GM13976 (cell line): ENCODE data around the gene NLRX1.
"Not testable (repeated sequence)": the region's sequence is repeated elsewhere in the genome, so short reads cannot be mapped to it uniquely, and the experiment has no call there.

Experiments
- DNase-seq: peaks from one replicate; pipeline ENCODE4 v3.0.0; 2012; ENCODE audit warnings: low spot score
- in situ Hi-C: fragments of 300-500 bp; cut with MboI; formaldehyde crosslinking; loops from one replicate; pipeline ENCODE4 v1.12.0; 2022; ENCODE audit warnings: low sequenced_read_pairs, mixed read lengths, inconsistent platforms; ENCODE audit not compliant: unreplicated experiment
- TF ChIP-seq, protein P1 (sequence below): IDR thresholded peaks from 2 replicates; pipeline ENCODE4 v1.5.1; 2012; ENCODE audit warnings: borderline replicate concordance, mild to moderate bottlenecking; ENCODE audit not compliant: insufficient read depth; ENCODE audit errors: extremely low read depth, missing control alignments, control extremely low read depth

Gene NLRX1

DNA sequence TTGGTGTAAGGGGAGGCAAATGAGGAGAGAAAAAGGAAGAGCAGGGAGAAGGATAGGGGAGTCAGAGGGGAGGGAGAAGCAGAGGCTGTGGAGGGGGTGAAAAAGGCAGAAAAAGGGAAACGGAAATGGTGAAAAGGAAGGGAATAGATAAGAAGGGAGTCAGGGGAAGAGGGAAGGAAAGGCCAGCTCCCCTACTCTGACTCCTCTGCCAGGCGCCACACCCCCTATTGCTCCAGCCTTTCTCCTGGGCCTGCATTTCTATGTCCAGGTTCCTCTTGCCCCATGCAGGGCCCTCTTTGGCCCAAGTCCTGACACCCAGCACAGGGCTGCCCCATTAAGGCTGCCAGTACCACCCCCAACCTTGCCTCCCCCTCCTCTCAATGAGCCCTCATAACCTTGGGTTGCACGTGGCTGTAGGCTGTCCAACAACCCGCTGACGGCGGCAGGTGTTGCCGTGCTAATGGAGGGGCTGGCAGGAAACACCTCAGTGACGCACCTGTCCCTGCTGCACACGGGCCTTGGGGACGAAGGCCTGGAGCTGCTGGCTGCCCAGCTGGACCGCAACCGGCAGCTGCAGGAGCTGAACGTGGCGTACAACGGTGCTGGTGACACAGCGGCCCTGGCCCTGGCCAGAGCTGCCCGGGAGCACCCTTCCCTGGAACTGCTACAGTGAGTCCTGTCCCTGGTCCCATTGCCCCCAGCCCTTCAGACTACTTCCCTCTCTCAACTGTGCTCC is 13.3 kb downstream of the NLRX1 start:
- no peak for DNase-seq

DNA sequence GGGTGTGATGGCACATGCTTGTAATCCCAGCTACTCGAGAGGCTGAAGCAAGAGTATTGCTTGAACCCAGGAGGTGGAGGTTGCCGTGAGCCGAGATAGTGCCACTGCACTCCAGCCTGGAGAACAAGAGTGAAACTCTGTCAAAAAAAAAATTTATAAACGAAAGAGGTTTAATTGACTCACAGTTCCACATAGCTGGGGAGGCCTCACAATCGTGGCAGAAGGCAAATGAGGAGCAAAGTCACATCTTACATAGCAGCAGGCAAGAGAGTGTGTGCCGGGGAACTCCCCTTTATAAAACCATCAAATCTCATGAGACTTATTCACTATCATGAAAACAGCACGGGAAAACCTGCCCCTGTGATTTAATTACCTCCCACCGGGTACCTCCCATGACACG is 15.9 kb downstream of the NLRX1 start:
- DNase-seq, in situ Hi-C loops: not testable (repeated sequence)

More for the DNA sequence above, 13.3 kb downstream of the NLRX1 start:
- TF ChIP-seq, protein P1, sequence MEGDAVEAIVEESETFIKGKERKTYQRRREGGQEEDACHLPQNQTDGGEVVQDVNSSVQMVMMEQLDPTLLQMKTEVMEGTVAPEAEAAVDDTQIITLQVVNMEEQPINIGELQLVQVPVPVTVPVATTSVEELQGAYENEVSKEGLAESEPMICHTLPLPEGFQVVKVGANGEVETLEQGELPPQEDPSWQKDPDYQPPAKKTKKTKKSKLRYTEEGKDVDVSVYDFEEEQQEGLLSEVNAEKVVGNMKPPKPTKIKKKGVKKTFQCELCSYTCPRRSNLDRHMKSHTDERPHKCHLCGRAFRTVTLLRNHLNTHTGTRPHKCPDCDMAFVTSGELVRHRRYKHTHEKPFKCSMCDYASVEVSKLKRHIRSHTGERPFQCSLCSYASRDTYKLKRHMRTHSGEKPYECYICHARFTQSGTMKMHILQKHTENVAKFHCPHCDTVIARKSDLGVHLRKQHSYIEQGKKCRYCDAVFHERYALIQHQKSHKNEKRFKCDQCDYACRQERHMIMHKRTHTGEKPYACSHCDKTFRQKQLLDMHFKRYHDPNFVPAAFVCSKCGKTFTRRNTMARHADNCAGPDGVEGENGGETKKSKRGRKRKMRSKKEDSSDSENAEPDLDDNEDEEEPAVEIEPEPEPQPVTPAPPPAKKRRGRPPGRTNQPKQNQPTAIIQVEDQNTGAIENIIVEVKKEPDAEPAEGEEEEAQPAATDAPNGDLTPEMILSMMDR, result no peak
- in situ Hi-C loops, result no loop called here

DNA sequence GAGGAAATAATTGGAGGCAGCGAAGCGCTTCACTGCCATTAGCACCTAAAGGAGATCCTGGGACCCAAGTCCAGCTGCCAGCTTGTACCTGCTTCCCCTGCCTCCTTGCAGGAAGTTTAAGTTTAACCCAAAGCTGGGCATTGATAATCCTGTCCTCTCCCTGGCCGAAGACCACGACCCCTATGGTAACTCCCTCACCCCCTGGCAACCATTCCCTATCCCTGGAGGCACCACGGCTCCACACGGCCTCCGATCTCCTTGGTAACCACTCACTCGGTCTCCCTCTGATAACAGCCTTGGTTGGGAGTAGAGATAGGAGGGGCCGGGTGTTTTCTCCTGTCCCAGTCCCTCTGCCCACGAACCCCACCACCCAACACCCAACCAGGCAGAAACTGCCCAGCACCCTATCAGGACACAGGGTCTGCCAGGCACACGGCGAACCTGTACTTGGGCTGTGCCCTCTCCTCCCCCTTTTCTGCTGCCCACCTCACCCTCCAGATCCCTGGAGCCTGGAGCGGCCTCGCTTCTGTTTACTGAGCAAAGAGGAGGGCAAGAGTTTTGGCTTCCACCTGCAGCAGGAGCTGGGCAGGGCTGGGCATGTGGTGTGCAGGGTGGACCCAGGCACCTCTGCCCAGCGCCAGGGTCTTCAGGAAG is 17.6 kb downstream of the NLRX1 start:
- in situ Hi-C loops, result no loop called here
- no peak for DNase-seq
- TF ChIP-seq, protein P1, result no peak

DNA sequence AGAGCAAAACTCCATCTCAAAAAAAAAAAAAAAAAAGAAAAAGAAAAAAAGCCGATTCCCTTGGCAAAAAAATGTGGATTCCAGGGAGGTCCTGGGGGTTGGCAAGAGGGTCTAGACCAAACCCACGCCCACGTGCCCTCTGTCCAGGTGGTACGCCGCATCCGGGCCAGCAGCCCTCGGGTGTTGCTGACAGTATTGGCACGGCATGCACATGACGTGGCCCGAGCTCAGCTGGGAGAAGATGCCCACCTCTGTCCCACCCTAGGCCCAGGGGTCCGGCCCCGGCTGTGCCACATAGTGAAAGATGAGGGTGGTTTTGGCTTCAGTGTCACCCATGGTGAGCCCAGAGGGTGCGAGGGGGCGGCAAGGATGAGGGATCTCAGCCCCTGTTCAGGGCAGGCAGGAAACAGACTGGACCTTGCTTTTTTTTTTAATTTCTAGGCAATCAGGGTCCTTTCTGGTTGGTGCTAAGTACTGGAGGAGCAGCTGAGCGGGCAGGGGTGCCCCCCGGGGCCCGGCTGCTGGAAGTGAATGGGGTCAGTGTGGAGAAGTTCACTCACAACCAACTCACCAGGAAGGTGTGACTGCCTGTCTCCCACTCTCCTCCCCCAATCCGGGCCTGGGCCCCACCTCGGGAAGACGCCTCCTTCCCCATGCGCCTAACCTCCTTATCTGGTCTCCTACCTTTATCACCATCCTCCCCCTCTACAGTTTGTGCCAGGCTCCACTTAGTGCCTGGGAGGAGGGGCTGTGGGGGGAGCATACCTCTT is 18.8 kb downstream of the NLRX1 start:
- no peak for DNase-seq
- TF ChIP-seq, protein P1, result no peak
- in situ Hi-C loops, result no loop called here

DNA sequence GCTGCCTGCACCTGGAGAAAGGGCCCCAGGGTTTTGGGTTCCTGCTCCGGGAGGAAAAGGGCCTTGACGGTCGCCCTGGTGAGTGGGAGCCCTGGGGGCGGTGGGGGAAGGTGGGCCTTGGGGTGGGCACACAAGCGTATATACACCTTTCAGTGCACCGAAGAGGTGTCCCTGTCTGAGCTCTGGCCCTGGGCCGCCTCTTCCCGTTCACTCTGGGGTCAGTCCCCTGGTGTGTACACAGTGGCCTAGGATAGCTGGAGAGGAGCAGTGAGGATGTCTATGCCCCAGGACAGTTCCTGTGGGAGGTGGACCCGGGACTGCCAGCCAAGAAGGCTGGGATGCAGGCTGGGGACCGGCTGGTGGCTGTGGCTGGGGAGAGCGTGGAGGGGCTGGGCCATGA is 19.5 kb downstream of the NLRX1 start:
- TF ChIP-seq, protein P1, result no peak
- DNase-seq, result no peak
- in situ Hi-C loops, result no loop called here

DNA sequence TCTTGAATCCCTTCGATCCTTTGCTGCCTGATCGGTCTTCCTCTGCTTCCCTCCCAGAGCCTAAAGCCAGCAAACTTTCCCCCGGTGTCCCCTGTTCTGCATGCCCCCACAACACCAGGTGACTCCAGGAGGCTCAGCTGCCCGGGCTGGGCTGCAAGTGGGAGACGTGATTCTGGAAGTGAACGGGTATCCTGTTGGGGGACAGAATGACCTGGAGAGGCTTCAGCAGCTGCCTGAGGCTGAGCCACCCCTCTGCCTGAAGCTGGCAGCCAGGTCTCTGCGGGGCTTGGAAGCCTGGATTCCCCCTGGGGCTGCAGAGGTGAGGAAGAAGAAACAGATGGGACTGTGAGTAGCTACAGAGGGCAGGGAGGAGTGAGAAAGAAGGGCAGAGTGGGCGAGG is 20.4 kb downstream of the NLRX1 start:
- in situ Hi-C loops, result no loop called here
- TF ChIP-seq, protein P1, result no peak
- DNase-seq, result no peak

DNA sequence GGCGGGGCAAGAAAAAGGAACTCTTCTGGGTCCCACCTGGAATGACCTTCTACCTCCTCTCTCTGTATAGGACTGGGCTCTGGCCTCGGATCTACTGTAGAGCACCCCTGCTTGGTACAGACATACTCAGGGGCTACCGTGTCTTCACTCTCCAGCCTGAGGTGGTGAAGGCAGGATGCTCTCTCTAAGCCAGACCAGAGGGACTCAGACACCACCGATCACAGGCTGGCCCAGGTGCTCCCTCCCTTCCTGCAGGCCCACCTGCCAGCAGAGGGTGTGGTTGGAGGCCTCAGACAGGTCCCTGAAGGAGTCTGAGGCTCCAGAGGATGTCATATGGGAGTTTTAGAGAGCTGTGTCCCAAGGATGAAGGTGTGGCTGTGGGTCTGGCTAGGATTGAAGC is 20.9 kb downstream of the NLRX1 start:
- in situ Hi-C loops, result no loop called here
- TF ChIP-seq, protein P1, result no peak

More for the DNA sequence above, 20.9 kb downstream of the NLRX1 start:
- DNase-seq, result no peak
